Neuronal stem cell (in vitro differentiated cells): ENCODE data around the gene ZNF438.
A peak's percentile ranks its signal among the peaks of the same experiment; 100 is the strongest.

Experiments
- DNase-seq: peaks from one replicate; pipeline ENCODE4 v3.0.0-alpha.2; 2013; ENCODE audit warnings: low spot score
- H2AFZ ChIP-seq: one replicate; pipeline ENCODE4 v1.6.1; 2013; ENCODE audit warnings: mild to moderate bottlenecking, low read length, inconsistent platforms
- H2AK5ac ChIP-seq: 2 replicates; pipeline ENCODE4 v1.6.1; 2013; ENCODE audit warnings: low read depth, mild to moderate bottlenecking, inconsistent platforms, low read length, moderate library complexity, mixed read lengths
- H2BK120ac ChIP-seq: 2 replicates; pipeline ENCODE4 v1.6.1; 2013; ENCODE audit warnings: low read depth, mild to moderate bottlenecking, inconsistent platforms, low read length, moderate library complexity, mixed read lengths
- H2BK12ac ChIP-seq: one replicate; pipeline ENCODE4 v1.6.1; 2013; ENCODE audit warnings: low read length, inconsistent platforms
- H2BK15ac ChIP-seq: 2 replicates; pipeline ENCODE4 v1.6.1; 2013; ENCODE audit warnings: mild to moderate bottlenecking, low read length, inconsistent platforms, mixed read lengths
- H2BK5ac ChIP-seq: one replicate; pipeline ENCODE4 v1.6.1; 2013; ENCODE audit warnings: inconsistent platforms, mild to moderate bottlenecking, low read length, moderate library complexity
- H3K14ac ChIP-seq: one replicate; pipeline ENCODE4 v1.6.1; 2013; ENCODE audit warnings: low read length, inconsistent platforms
- H3K18ac ChIP-seq: 2 replicates; pipeline ENCODE4 v1.6.1; 2013; ENCODE audit warnings: low read length, inconsistent platforms
- H3K23ac ChIP-seq: 2 replicates; pipeline ENCODE4 v1.6.1; 2013; ENCODE audit warnings: low read depth, mild to moderate bottlenecking, mixed read lengths, low read length, inconsistent platforms; ENCODE audit not compliant: poor library complexity
- H3K27ac ChIP-seq: replicated peaks from 3 replicates; pipeline ENCODE4 v1.5.1; 2013; ENCODE audit warnings: low read length, inconsistent platforms
- H3K27me3 ChIP-seq, 3 experiments: 2 replicates each; pipeline ENCODE4 v1.6.1; 2013; ENCODE audit warnings: low read length in 3 of 3, mild to moderate bottlenecking in 2 of 3, inconsistent platforms in 1 of 3, low read depth in 1 of 3, mixed read lengths in 1 of 3, moderate library complexity in 1 of 3; ENCODE audit not compliant: control insufficient read depth in 3 of 3, insufficient read depth in 3 of 3
- H3K36me3 ChIP-seq, 2 donors: replicated peaks in 1 of 2; 2 replicates each; pipeline ENCODE4 v1.6.1; 2013; ENCODE audit warnings: low read length in 2 of 2; ENCODE audit not compliant: control insufficient read depth in 2 of 2, insufficient read depth in 2 of 2
- H3K4ac ChIP-seq: 2 replicates; pipeline ENCODE4 v1.6.1; 2013; ENCODE audit warnings: inconsistent platforms, mild to moderate bottlenecking, low read length, moderate library complexity
- H3K4me1 ChIP-seq, 2 donors: 1 replicate in 1 of 2; 2 replicates in 1 of 2; pipeline ENCODE4 v1.6.1; 2013; ENCODE audit warnings: low read length in 2 of 2, low read depth in 1 of 2; ENCODE audit not compliant: control insufficient read depth in 2 of 2, insufficient read depth in 1 of 2
- H3K4me2 ChIP-seq: one replicate; pipeline ENCODE4 v1.6.1; 2013; ENCODE audit warnings: mild to moderate bottlenecking, low read length, inconsistent platforms; ENCODE audit not compliant: insufficient read depth, poor library complexity, severe bottlenecking
- H3K4me3 ChIP-seq, 2 donors: 2 replicates each; pipeline ENCODE4 v1.5.1; 2013; ENCODE audit warnings: low read length in 2 of 2, mild to moderate bottlenecking in 2 of 2, inconsistent platforms in 1 of 2, moderate library complexity in 1 of 2
- H3K79me1 ChIP-seq: one replicate; pipeline ENCODE4 v1.6.1; 2013; ENCODE audit warnings: low read depth, mild to moderate bottlenecking, inconsistent platforms, low read length, moderate library complexity
- H3K9ac ChIP-seq: one replicate; pipeline ENCODE4 v1.6.1; 2013; ENCODE audit warnings: mild to moderate bottlenecking, low read depth, low read length, inconsistent platforms; ENCODE audit not compliant: poor library complexity
- H3K9me3 ChIP-seq, 2 donors: replicated peaks in 1 of 2; 2 replicates each; pipeline versions ENCODE3 to v1.6.1; 2013; ENCODE audit warnings: low read length in 2 of 2, mild to moderate bottlenecking in 2 of 2, inconsistent platforms in 1 of 2, low read depth in 1 of 2, mixed read lengths in 1 of 2, moderate library complexity in 1 of 2; ENCODE audit not compliant: control insufficient read depth in 2 of 2, insufficient read depth in 1 of 2
- H4K8ac ChIP-seq: one replicate; pipeline ENCODE4 v1.6.1; 2013; ENCODE audit warnings: low read depth, mild to moderate bottlenecking, inconsistent platforms, low read length, moderate library complexity
- H4K91ac ChIP-seq: one replicate; pipeline ENCODE4 v1.6.1; 2013; ENCODE audit warnings: low read length, low read depth, mild to moderate bottlenecking, inconsistent platforms; ENCODE audit not compliant: poor library complexity
- WGBS, 2 donors: extraction: QIAGEN DNeasy Blood & Tissue Kit; methylation state at CpG; one replicate each; pipeline ENCODE4 v1.1.7; 2013; ENCODE audit warnings: missing lambda C conversion rate in 2 of 2, mixed read lengths in 1 of 2; ENCODE audit not compliant: insufficient read length in 2 of 2, insufficient replicate concordance in 1 of 2; ENCODE audit errors: extremely low coverage in 2 of 2; 5-methylcytosine and 5-hydroxymethylcytosine counted together

Gene ZNF438

DNA sequence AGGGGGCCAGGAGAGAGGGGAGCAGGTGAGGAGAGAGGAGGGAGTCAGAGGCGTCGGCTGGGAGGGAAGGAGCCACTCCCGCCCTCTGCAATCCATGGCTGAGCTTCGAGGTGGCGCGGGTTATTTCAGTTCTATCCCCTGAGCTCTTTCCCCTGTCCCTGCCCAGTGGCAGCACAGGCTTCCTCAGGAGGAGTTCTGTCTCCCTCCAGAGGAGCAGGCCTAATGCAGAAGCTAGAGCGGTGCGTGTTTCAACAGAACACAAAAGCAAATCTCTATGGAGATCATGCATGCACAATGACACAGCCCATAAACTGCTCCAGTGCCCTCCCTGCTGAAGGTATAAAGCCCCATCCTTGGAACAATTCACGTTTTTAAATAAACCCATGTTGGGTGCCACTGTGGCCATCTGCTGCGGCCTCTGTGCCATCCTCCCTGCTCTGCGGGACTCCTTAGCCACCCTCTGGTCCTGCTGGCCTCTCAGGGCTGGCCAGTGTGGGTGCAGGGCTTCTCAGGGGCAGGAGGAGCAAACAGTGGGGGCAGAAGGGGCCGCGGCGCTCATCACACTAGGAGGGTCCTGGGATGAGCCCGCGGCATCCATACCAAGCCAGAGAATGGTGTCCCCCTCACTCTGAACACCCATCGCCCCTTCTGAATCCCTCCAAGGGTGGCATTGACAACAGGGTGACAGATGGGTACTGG lies 209.5 kb downstream of the ZNF438 start:
- WGBS, 2 donors = no CpG with 5 or more reads among the region's 17 CpGs
- no peak overlapping the region for H3K27ac ChIP-seq
- no peak overlapping the region for H2AFZ ChIP-seq
- no peak overlapping the region for H2BK120ac ChIP-seq
- no peak overlapping the region for H3K4ac ChIP-seq
- no peak overlapping the region for H4K8ac ChIP-seq
- H3K14ac ChIP-seq = no peak overlapping the region
- no peak overlapping the region for H2BK5ac ChIP-seq
- H3K4me1 ChIP-seq = no peaks in the 10 kb centered on the region
- H3K4me3 ChIP-seq = no peak overlapping the region
- no peak overlapping the region for H2BK12ac ChIP-seq
- H3K36me3 ChIP-seq = no peaks in the 10 kb centered on the region
- H3K9me3 ChIP-seq = no peaks in the 10 kb centered on the region
- peaks cover 0 to 4% (median 0%) of the 10 kb centered on the region in 3 experiments for H3K27me3 ChIP-seq
- H3K9ac ChIP-seq = no peak overlapping the region
- DNase-seq = no peak
- H2BK15ac ChIP-seq = no peak overlapping the region
- H2AK5ac ChIP-seq = no peak overlapping the region
- H4K91ac ChIP-seq = no peak overlapping the region
- no peak overlapping the region for H3K4me2 ChIP-seq
- H3K79me1 ChIP-seq = no peaks in the 10 kb centered on the region
- no peak overlapping the region for H3K23ac ChIP-seq
- peak overlapping the region; percentile 11 for H3K18ac ChIP-seq

DNA sequence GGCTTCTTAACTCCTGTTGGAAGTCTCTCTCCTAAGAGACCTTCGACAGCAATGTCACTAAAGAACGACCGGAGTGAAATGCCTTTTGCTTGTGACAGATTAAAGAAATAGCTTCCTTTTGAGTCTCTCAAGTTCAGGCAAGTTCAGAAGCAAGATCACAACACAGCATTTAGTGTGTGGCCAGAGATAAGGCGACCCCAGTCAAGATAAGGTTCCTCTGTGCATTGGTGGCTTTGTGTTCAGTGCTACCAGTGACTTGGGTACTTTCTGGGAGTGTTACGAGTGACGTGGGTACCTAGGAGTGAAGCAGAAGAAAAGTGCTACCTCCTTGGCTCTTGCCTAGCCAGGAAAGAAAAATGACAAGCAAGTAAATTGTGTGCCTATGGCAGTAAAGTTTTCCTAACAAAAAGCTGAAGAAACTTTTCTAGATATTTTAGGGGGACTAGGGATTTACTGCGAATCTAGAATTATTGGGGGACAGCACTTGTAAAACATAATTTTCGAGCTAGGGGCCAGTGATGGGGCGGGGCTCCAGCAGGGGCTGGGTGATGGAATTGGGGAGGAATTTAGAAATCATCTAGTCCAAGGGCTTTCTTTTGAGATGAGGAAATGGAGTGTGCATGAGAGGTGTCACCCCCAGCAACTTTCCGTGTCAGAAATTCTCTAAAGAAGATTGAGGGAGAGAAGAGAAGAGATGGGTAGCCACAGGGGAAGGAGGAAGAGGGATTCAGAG lies 210.2 kb downstream of the ZNF438 start:
- Histone ChIP-seq H3K36me3 (no peaks in the 10 kb centered on the region), H3K23ac (no peak overlapping the region), H4K8ac (no peak overlapping the region), H3K4me2 (no peak overlapping the region), H3K4me3 (no peak overlapping the region), H3K9me3 (no peaks in the 10 kb centered on the region), H4K91ac (no peak overlapping the region), H2BK120ac (no peak overlapping the region), H3K79me1 (no peaks in the 10 kb centered on the region), H2AFZ (no peak overlapping the region), H2BK5ac (no peak overlapping the region), H3K27ac (no peak overlapping the region), H2BK15ac (no peak overlapping the region), H3K4ac (no peak overlapping the region), H3K27me3 (peaks cover 0 to 4% (median 0%) of the 10 kb centered on the region in 3 experiments), H2BK12ac (no peak overlapping the region), H3K4me1 (peaks cover 0 to 3% of the 10 kb centered on the region in 2 donors), H3K9ac (no peak overlapping the region), H3K18ac (peak overlapping the region; percentile 11), H3K14ac (no peak overlapping the region), H2AK5ac (no peak overlapping the region)
- no peak for DNase-seq
- WGBS, 2 donors = no CpG with 5 or more reads among the region's 10 CpGs

DNA sequence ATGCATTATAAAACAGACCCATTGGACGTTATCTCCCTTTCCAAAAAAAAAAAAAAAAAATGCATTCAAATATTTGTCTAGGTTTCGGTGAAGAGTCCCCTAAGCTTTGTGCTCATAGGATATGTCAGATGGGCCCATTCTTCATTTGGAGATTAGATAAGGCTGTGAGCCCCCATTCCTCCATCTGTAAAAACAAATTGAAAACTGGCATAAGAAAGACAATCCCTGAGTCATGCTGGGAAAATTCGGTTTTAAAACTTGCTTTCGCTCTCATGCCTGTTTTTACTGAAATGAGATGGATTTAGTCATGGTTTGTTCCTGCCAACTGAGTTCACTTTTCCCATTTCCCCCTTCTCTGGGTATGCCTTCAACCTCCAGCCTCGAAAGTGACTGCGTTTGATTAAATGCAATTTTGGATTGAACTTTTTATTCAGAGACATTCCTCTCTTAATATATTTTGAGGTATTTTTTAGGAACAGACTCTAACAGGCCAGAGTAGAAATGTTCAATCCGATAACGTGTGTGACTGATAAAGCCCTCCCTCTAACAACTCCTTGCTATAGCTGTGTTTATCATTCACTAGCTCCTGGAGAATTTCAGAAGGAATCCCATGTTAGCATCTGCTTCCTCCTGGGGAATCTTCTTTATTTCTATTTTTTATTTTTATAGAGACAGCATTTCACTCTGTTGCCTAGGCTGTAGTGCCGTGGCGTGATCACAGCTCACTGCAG lies 211.2 kb downstream of the ZNF438 start:
- H2BK5ac ChIP-seq = no peak overlapping the region
- H3K4ac ChIP-seq = no peak overlapping the region
- H2AK5ac ChIP-seq = no peak overlapping the region
- H4K91ac ChIP-seq = no peak overlapping the region
- no peaks in the 10 kb centered on the region for H3K9me3 ChIP-seq
- WGBS, 2 donors = no CpG with 5 or more reads among the region's 10 CpGs
- H3K27me3 ChIP-seq = peaks cover 0 to 4% (median 0%) of the 10 kb centered on the region in 3 experiments
- DNase-seq = no peak
- no peaks in the 10 kb centered on the region for H3K36me3 ChIP-seq
- H3K27ac ChIP-seq = no peak overlapping the region
- H3K9ac ChIP-seq = no peak overlapping the region
- no peak overlapping the region for H2BK120ac ChIP-seq
- peaks cover 4 to 5% of the 10 kb centered on the region in 2 donors for H3K4me1 ChIP-seq
- no peak overlapping the region for H3K4me3 ChIP-seq
- no peak overlapping the region for H3K4me2 ChIP-seq
- H3K23ac ChIP-seq = no peak overlapping the region
- no peak overlapping the region for H2BK15ac ChIP-seq
- H3K18ac ChIP-seq = no peak overlapping the region
- H3K79me1 ChIP-seq = no peaks in the 10 kb centered on the region
- no peak overlapping the region for H4K8ac ChIP-seq
- H2AFZ ChIP-seq = no peak overlapping the region
- H3K14ac ChIP-seq = no peak overlapping the region
- no peak overlapping the region for H2BK12ac ChIP-seq
